ENCODE results near the gene ACBD4. TPM values are rescaled to one million over a fixed set of nuclear protein-coding genes. Genes with fewer than 3 reads are reported as not detected.

ACBD4 gene
- total RNA-seq, 2 donors from 2014 or later = 21.5 to 27.9 TPM

- TF ChIP-seq CTCF (IDR thresholded peaks at IDR 0.05) = peak; percentile 31
- Histone ChIP-seq H3K4me1 (ENCODE audit: control insufficient read depth in 1 of 2, low read depth in 2 of 2) (peaks cover 48 to 82% of the 10 kb centered on the region in 2 donors), H3K27me3 (replicated peaks; ENCODE audit: insufficient read depth) (no peaks in the 10 kb centered on the region), H3K36me3 (peaks cover 63% of the 10 kb centered on the region), H3K27ac (peak overlapping the region; percentile 97 to 98), H3K9me3 (no peaks in the 10 kb centered on the region), H3K4me3 (no peak overlapping the region)
- ATAC-seq (ENCODE audit: insufficient number of reproducible peaks, low FRiP score, low read depth) (no peak), DNase-seq (ENCODE audit: low spot score) (no peak)
Measured at GRCh38 chr17:45096141-45096540, 39.3 kb upstream of the ACBD4 start.

GRCh38 chr17:45096926-45097325, 38.6 kb upstream of the ACBD4 start:
- peaks cover 63% of the 10 kb centered on the region for H3K36me3 ChIP-seq
- H3K4me1 ChIP-seq (ENCODE audit: control insufficient read depth in 1 of 2, low read depth in 2 of 2) = peaks cover 44 to 80% of the 10 kb centered on the region in 2 donors

GRCh38 chr17:45098081-45098868, 37.2 kb upstream of the ACBD4 start:
- H3K27me3 ChIP-seq (replicated peaks; ENCODE audit: insufficient read depth) = no peaks in the 10 kb centered on the region
- peak overlapping the region; percentile 97 to 98 for H3K27ac ChIP-seq
- DNase-seq (ENCODE audit: low spot score) = no peak
- TF ChIP-seq CTCF (IDR thresholded peaks at IDR 0.05) = no peak
- no peak for ATAC-seq (ENCODE audit: insufficient number of reproducible peaks, low FRiP score, low read depth)
- no peaks in the 10 kb centered on the region for H3K9me3 ChIP-seq
- peaks cover 45 to 79% of the 10 kb centered on the region in 2 donors for H3K4me1 ChIP-seq (ENCODE audit: control insufficient read depth in 1 of 2, low read depth in 2 of 2)
- peaks cover 68% of the 10 kb centered on the region for H3K36me3 ChIP-seq
- no peak overlapping the region for H3K4me3 ChIP-seq

More at GRCh38 chr17:45096926-45097325, 38.6 kb upstream of the ACBD4 start:
- no peaks in the 10 kb centered on the region for H3K27me3 ChIP-seq (replicated peaks; ENCODE audit: insufficient read depth)
- H3K27ac ChIP-seq = peak overlapping the region; percentile 97 to 98
- H3K4me3 ChIP-seq = no peak overlapping the region
- H3K9me3 ChIP-seq = no peaks in the 10 kb centered on the region
- DNase-seq (ENCODE audit: low spot score) = no peak
- no peak for ATAC-seq (ENCODE audit: insufficient number of reproducible peaks, low FRiP score, low read depth)
- TF ChIP-seq CTCF (IDR thresholded peaks at IDR 0.05) = no peak

- ATAC-seq (ENCODE audit: insufficient number of reproducible peaks, low FRiP score, low read depth) = peak; percentile 46
- DNase-seq (ENCODE audit: low spot score) = peak; percentile 84
- Histone ChIP-seq H3K27me3 (replicated peaks; ENCODE audit: insufficient read depth) (no peaks in the 10 kb centered on the region), H3K27ac (peak overlapping the region; percentile 97 to 98), H3K36me3 (peaks cover 74% of the 10 kb centered on the region), H3K4me3 (no peak overlapping the region), H3K9me3 (no peaks in the 10 kb centered on the region), H3K4me1 (ENCODE audit: control insufficient read depth in 1 of 2, low read depth in 2 of 2) (peaks cover 39 to 79% of the 10 kb centered on the region in 2 donors)
- peak; percentile 93 for TF ChIP-seq CTCF (IDR thresholded peaks at IDR 0.05)
Measured at GRCh38 chr17:45098869-45099616, 36.4 kb upstream of the ACBD4 start.

GRCh38 chr17:45101546-45101882, 34.0 kb upstream of the ACBD4 start:
- no peaks in the 10 kb centered on the region for H3K27me3 ChIP-seq (replicated peaks; ENCODE audit: insufficient read depth)
- TF ChIP-seq CTCF (IDR thresholded peaks at IDR 0.05) = no peak
- ATAC-seq (ENCODE audit: insufficient number of reproducible peaks, low FRiP score, low read depth) (no peak), DNase-seq (ENCODE audit: low spot score) (no peak)
- H3K36me3 ChIP-seq = peaks cover 74% of the 10 kb centered on the region
- H3K4me3 ChIP-seq = no peak overlapping the region
- peak overlapping the region; percentile 58 to 72 for H3K27ac ChIP-seq
- H3K9me3 ChIP-seq = no peaks in the 10 kb centered on the region
- peaks cover 26 to 60% of the 10 kb centered on the region in 2 donors for H3K4me1 ChIP-seq (ENCODE audit: control insufficient read depth in 1 of 2, low read depth in 2 of 2)

Measured in thoracic aorta (tissue), 2 donors.